Measurements from ENCODE around the gene IGSF9B. TPM values are rescaled to one million over a fixed set of nuclear protein-coding genes. Genes with fewer than 3 reads are reported as not detected.

Gene IGSF9B
- polyA plus RNA-seq, 1 donor (not counting 4 experiments of a cell fraction or from before 2014, with no cell fraction given): 0.66 TPM

- no peak overlapping the region for H3K9ac ChIP-seq (ENCODE audit: control insufficient read depth, extremely low read depth, insufficient read depth, low read length)
- DNase-seq (ENCODE audit: low read depth, low spot score): no peak
- H3K4me1 ChIP-seq (ENCODE audit: control insufficient read depth, extremely low read depth, insufficient read depth, low read length): peaks cover 10% of the 10 kb centered on the region
- FAIRE-seq: no peak
- TF ChIP-seq CTCF (optimal IDR thresholded peaks at IDR 0.05 in 1 of 3, IDR thresholded peaks at IDR 0.05 in 1 of 3, conservative IDR thresholded peaks at IDR 0.05 in 1 of 3; ENCODE audit: extremely low read depth in 1 of 3, insufficient read depth in 2 of 3, low read length in 3 of 3) (no peak), EZH2 (IDR thresholded peaks at IDR 0.05; ENCODE audit: low read length) (peak; percentile 44)
- H3K4me3 ChIP-seq (ENCODE audit: control insufficient read depth in 2 of 3, extremely low read depth in 1 of 3, insufficient read depth in 2 of 3, low read depth in 1 of 3, low read length in 3 of 3): no peak overlapping the region
- H3K27ac ChIP-seq (ENCODE audit: control insufficient read depth, insufficient read depth, low read length): no peak overlapping the region
- H3K36me3 ChIP-seq (ENCODE audit: control insufficient read depth in 2 of 2, extremely low read depth in 1 of 2, insufficient read depth in 2 of 2, low read length in 2 of 2): no peaks in the 10 kb centered on the region
- H2AFZ ChIP-seq (ENCODE audit: control insufficient read depth, low read length): peak overlapping the region; percentile 33
- H3K79me2 ChIP-seq (ENCODE audit: control insufficient read depth, insufficient read depth, low read length): no peaks in the 10 kb centered on the region
- peak overlapping the region; percentile 51 for H3K4me2 ChIP-seq (ENCODE audit: control insufficient read depth, extremely low read depth, insufficient read depth, low read depth, low read length)
- peaks cover 46% of the 10 kb centered on the region for H3K27me3 ChIP-seq (ENCODE audit: control insufficient read depth, extremely low read depth, insufficient read depth, low read length)
- no peaks in the 10 kb centered on the region for H3K9me3 ChIP-seq (ENCODE audit: control insufficient read depth, low read depth, low read length)
- dilution Hi-C loops (cut with MboI; ENCODE audit: extremely low pct_ligation_motif_present, low sequenced_read_pairs): no loop called here
- H4K20me1 ChIP-seq (ENCODE audit: control insufficient read depth, extremely low read depth, insufficient read depth, low read length): no peaks in the 10 kb centered on the region
- no peaks in the 10 kb centered on the region for H3K9me1 ChIP-seq (ENCODE audit: control insufficient read depth, extremely low read depth, insufficient read depth, low read length)
Observed at GRCh38 chr11:133951327-133952198, 5.2 kb downstream of the IGSF9B start.

GRCh38 chr11:133950874-133951326 is 5.9 kb downstream of the IGSF9B start:
- Histone ChIP-seq H3K9me3 (ENCODE audit: control insufficient read depth, low read depth, low read length) (no peaks in the 10 kb centered on the region), H3K4me3 (ENCODE audit: control insufficient read depth in 2 of 3, extremely low read depth in 1 of 3, insufficient read depth in 2 of 3, low read depth in 1 of 3, low read length in 3 of 3) (no peak overlapping the region), H3K36me3 (ENCODE audit: control insufficient read depth in 2 of 2, extremely low read depth in 1 of 2, insufficient read depth in 2 of 2, low read length in 2 of 2) (no peaks in the 10 kb centered on the region), H2AFZ (ENCODE audit: control insufficient read depth, low read length) (peak overlapping the region; percentile 33), H3K9me1 (ENCODE audit: control insufficient read depth, extremely low read depth, insufficient read depth, low read length) (no peaks in the 10 kb centered on the region), H3K9ac (ENCODE audit: control insufficient read depth, extremely low read depth, insufficient read depth, low read length) (no peak overlapping the region), H3K27me3 (ENCODE audit: control insufficient read depth, extremely low read depth, insufficient read depth, low read length) (peaks cover 43% of the 10 kb centered on the region), H3K4me2 (ENCODE audit: control insufficient read depth, extremely low read depth, insufficient read depth, low read depth, low read length) (peak overlapping the region; percentile 51), H3K4me1 (ENCODE audit: control insufficient read depth, extremely low read depth, insufficient read depth, low read length) (peaks cover 10% of the 10 kb centered on the region), H3K27ac (ENCODE audit: control insufficient read depth, insufficient read depth, low read length) (no peak overlapping the region), H4K20me1 (ENCODE audit: control insufficient read depth, extremely low read depth, insufficient read depth, low read length) (no peaks in the 10 kb centered on the region), H3K79me2 (ENCODE audit: control insufficient read depth, insufficient read depth, low read length) (no peaks in the 10 kb centered on the region)
- FAIRE-seq (no peak), DNase-seq (ENCODE audit: low read depth, low spot score) (no peak)
- dilution Hi-C loops (cut with MboI; ENCODE audit: extremely low pct_ligation_motif_present, low sequenced_read_pairs): no loop called here
- TF ChIP-seq EZH2 (IDR thresholded peaks at IDR 0.05; ENCODE audit: low read length) (no peak), CTCF (optimal IDR thresholded peaks at IDR 0.05 in 1 of 3, IDR thresholded peaks at IDR 0.05 in 1 of 3, conservative IDR thresholded peaks at IDR 0.05 in 1 of 3; ENCODE audit: extremely low read depth in 1 of 3, insufficient read depth in 2 of 3, low read length in 3 of 3) (no peak)

Data from keratinocyte (primary cell).